GM19467 (cell line): Measurements from ENCODE around the gene KIRREL3.
A peak's percentile ranks its signal among the peaks of the same experiment; 100 is the strongest.

Source experiments
- ATAC-seq: cut with Tn5 transposase; IDR thresholded peaks from one replicate; pipeline ENCODE4 v1.9.1; 2021; ENCODE audit warnings: mild to moderate bottlenecking, moderate library complexity; ENCODE audit not compliant: unreplicated experiment

Gene KIRREL3

DNA sequence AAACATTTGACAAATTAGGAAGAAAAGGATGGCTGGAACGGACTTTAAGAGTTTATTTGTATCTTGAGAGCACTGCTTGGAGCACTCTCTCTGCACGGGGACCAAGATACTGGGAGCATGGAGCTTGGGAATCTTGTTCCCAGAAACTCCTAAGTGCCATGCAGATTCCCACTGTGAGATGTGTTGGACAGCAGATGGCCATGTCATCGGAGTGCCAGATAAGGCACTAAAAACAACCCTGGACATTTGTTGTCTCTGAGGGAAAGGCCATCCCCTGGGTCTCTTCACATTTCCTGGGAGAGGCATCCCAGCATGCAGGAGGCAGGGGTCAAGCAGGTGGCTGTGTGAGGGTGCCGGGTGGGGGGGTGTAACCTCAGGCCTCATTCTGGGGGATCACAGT, 2.9 kb downstream of the KIRREL3 start:
- ATAC-seq, result no peak

GRCh38 chr11:126997196-126997595, 3.4 kb downstream of the KIRREL3 start:
- no peak for ATAC-seq

DNA sequence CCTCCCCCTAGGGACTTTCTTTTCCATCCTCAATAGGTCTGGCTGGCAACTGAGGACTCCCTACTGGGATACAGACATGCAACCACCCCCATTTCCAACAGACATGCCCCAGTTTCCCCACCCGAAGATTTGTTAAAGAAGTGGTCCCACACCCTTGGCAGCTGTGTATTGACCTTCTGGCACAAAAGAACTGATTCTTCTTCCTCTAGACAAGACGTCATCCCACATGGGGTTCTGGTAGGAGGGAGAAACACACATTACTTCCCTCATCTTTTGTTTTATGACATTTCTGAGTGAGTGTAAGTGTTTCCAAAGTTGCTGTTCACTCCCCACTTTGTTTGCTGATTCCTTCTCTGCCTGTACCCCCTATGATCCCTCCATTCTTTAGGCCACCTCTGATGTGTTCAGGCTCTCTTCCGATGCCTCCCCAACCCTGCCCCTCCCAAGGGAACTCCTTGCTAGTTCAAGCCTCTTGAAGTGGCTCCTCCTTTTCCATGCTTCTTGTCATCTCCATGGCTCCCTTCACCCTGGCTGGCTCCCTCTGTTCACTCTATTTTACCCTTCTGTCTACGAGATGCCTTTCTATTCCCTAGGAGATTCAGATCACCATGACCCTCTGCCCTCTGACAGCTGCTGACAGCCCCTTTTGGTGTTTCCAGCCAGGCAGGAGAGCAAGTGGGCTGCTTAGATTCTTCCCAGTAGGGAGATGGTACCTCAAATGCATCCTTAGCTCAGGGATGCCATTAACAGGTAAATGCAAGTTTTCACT, 4.3 kb downstream of the KIRREL3 start:
- ATAC-seq, result no peak

GRCh38 chr11:126993599-126993998, 7.0 kb downstream of the KIRREL3 start:
- no peak for ATAC-seq

- ATAC-seq, result no peak
These were observed 7.8 kb downstream of the KIRREL3 start for GRCh38 chr11:126992804-126993111.

- no peak for ATAC-seq
These were observed 8.3 kb downstream of the KIRREL3 start for GRCh38 chr11:126992065-126992803.

- no peak for ATAC-seq
These were observed 9.0 kb downstream of the KIRREL3 start for GRCh38 chr11:126991596-126991995.

GRCh38 chr11:126990716-126991480, 9.7 kb downstream of the KIRREL3 start:
- ATAC-seq, result peak; percentile 15

- ATAC-seq, result peak; percentile 71
These were observed 10.4 kb downstream of the KIRREL3 start for GRCh38 chr11:126989942-126990715.

DNA sequence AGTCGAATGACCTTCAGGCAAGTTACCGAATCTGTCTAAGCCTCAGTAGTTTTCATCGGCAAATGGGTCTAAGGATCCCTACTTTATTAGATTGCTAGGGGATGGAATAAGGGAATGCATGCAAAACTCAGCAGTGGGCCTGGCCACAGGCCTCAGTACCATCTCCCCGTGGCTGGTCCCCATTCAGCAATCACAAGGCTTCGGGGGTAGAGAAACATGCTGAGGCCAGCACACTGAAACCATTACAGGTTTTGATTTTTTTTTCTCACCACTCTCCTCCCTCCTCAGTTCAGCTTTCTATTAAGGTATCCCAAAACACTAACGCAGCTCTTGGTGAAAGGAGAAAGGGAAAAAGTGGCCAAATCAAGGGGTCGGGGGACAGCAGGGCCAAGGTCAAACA, 11.9 kb downstream of the KIRREL3 start:
- no peak for ATAC-seq

DNA sequence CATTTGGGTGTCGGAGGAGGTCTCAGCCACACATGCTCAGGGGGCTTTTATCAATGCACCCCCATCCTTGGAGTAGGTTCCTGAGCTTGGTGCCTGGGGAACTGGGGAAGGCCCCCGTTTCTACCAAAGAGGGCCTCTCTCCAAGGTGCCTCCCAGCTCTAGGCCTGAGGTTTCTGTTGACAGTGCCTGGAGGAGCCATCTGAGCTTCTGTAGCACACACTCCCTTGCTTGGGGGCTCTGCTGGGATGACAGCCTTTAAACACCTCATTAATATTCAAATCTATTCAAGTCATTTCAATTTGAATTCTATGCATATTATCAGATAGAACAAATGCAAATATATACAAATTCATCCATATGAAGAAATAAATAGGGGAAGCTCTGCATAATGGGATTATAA, 18.9 kb downstream of the KIRREL3 start:
- ATAC-seq, result no peak

DNA sequence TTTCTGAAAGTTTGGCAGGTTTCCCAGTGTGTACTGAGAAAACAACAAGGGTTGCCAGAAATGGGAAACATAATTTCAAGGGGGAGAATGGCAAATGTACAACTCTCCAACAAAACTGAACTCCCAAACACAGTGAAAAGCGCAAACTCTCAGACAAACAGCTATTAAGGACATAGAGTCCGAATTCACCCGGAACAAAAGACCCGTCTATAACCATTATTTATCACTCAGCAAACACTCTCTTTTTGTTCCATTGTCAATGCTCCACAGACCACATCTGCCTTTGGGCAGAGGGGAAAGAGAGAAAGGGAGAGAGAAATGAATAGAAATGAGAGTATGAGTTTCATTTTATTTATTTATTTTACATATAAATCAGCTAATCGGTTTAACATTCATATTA, 21.7 kb downstream of the KIRREL3 start:
- no peak for ATAC-seq

DNA sequence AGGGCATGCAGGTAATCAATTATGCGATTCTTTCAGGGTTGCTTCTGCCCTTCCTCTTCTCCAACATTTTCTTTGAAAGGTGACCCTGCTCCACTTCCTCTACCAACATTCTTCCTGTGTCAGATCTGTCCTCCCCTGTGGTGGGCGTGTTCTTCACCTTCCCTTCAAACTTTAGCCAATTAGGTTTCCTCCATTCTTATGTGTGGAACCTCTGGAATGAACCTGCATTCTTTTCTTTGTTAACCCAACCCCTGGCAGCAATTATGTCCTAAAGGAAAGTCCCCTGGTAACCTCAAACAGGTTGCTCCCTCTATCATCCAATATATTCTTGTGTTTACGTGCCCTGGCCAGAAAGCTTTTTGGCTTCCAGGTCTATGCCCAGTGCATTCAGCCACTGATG, 22.4 kb downstream of the KIRREL3 start:
- no peak for ATAC-seq

DNA sequence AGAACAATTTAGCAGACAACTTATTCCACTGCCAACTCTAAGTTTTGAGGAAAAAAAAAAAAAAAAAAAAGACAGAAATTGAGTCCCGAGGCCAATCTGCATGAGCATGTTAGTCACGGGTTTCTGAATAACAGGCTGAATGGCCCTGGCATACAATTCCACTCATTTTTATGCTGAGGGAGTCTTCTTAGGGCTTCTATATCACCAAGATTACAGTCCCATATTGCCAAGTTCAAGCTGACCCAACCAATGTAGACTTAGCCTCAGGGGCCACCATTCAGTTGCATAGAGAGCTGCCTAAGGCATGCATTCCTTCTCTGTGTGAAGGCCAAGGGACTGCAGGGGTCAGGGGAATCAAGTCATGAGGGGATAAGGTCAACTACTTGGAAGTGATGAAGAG, 27.5 kb downstream of the KIRREL3 start:
- ATAC-seq, result no peak

DNA sequence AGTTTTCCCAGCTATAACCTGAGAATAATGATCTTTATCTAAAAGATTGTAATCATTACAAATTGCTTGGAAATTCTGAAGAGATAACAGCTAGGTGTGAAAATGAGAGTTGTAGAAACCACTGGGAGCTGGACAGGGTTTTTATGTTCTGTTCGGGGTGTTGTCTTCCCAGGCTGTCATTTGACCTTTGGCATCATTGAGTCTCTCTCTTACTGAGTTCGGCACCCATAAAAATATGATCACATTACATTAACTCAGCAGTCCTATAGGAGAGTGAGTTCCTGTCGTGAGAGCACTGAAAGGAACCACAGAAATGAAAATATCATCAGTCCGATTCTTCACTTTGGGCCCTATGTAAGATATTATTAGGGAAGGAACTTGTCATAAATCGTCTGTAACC, 29.3 kb downstream of the KIRREL3 start:
- ATAC-seq, result no peak

- peak; percentile 48 for ATAC-seq
These were observed 30.6 kb downstream of the KIRREL3 start for GRCh38 chr11:126969865-126970479.

DNA sequence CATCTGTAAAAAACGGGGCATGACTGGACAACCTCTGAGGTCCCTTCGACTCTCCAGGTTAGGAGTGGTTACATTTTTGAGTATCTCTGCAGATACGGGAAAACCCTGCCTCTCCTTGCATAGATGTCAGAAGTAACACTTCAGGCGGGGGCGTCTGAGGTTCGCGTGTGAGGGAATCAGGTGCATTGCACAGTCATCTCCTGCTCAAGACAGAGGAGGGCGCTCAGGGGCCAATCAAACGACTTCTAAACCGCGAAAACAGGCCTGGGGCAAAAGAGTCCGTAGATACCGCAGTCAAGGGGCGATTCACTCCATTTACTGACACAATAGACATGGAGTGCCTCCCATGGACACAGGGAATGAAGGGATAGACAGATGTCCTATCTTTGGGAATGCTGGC, 31.7 kb downstream of the KIRREL3 start:
- no peak for ATAC-seq

- ATAC-seq, result no peak
These were observed 35.2 kb downstream of the KIRREL3 start for GRCh38 chr11:126965331-126965730.

- ATAC-seq, result no peak
These were observed 36.8 kb downstream of the KIRREL3 start for GRCh38 chr11:126963603-126964363.

- ATAC-seq, result no peak
These were observed 37.5 kb downstream of the KIRREL3 start for GRCh38 chr11:126963115-126963514.
